ENCODE data around the gene MAML2. TPM values are rescaled to one million over a fixed set of nuclear protein-coding genes. Genes with fewer than 3 reads are reported as not detected.

MAML2 gene
- total RNA-seq, 4 donors from 2014 or later, result 34.2 to 49.8 (median 44.4) TPM

- TF ChIP-seq CTCF (IDR thresholded peaks at IDR 0.05), result no peak
- DNase-seq (ENCODE audit: low spot score) (no peak), ATAC-seq (ENCODE audit: low FRiP score) (no peak)
These were observed 343.1 kb downstream of the MAML2 start for GRCh38 chr11:95999711-96000406.

- no peak for ATAC-seq (ENCODE audit: low FRiP score)
- no peak for TF ChIP-seq CTCF (IDR thresholded peaks at IDR 0.05)
- no peak for DNase-seq (ENCODE audit: low spot score)
These were observed 346.3 kb downstream of the MAML2 start for GRCh38 chr11:95996621-95997235.

- no peak for TF ChIP-seq CTCF (IDR thresholded peaks at IDR 0.05)
- DNase-seq (ENCODE audit: low spot score) (no peak), ATAC-seq (ENCODE audit: low FRiP score) (no peak)
These were observed 348.7 kb downstream of the MAML2 start for GRCh38 chr11:95994329-95994728.

- no peak for TF ChIP-seq CTCF (IDR thresholded peaks at IDR 0.05)
- DNase-seq (ENCODE audit: low spot score) (no peak), ATAC-seq (ENCODE audit: low FRiP score) (no peak)
These were observed 349.3 kb downstream of the MAML2 start for GRCh38 chr11:95993438-95994298.

GRCh38 chr11:95991545-95991944 lies 351.4 kb downstream of the MAML2 start:
- TF ChIP-seq CTCF (IDR thresholded peaks at IDR 0.05), result no peak
- ATAC-seq (ENCODE audit: low FRiP score) (no peak), DNase-seq (ENCODE audit: low spot score) (no peak)

GRCh38 chr11:95991101-95991500 lies 351.9 kb downstream of the MAML2 start:
- no peak for DNase-seq (ENCODE audit: low spot score)
- ATAC-seq (ENCODE audit: low FRiP score), result no peak
- no peak for TF ChIP-seq CTCF (IDR thresholded peaks at IDR 0.05)

Data from omental fat pad (tissue), 4 donors.